GM12878 (cell line): ENCODE measurements around the gene TMSB4X. TPM values are rescaled to one million over a fixed set of nuclear protein-coding genes. Genes with fewer than 3 reads are reported as not detected.

Source experiments
- ATAC-seq: fragments of 200-7000 bp; cut with Tn5 transposase; 3 replicates; pipeline ENCODE4 v1.9.1; 2020; ENCODE audit warnings: mild to moderate bottlenecking, moderate library complexity
- BruUV-seq: library from RNA; stranded (reverse); fragments of 400-500 nt; replicated peaks from 2 replicates; lab custom pipeline; 2021; lab: Mats Ljungman, UMichigan
- CTCF ChIA-PET: fragments of 300-600 bp; sonication (Branson Sonifier 250); formaldehyde crosslinking; extraction: SDS; loops from one replicate; lab custom pipeline; 2021; ENCODE audit warnings: inconsistent platforms; lab: Yijun Ruan, JAX
- POLR2A ChIA-PET: fragments of 350-600 bp; formaldehyde crosslinking; extraction: SDS; loops from one replicate; lab custom pipeline; 2021; ENCODE audit warnings: inconsistent platforms; lab: Charles Lee
- RAD21 ChIA-PET: fragments of 300-600 bp; sonication (Branson Sonifier 250); formaldehyde crosslinking; loops from one replicate; lab custom pipeline; 2023; ENCODE audit warnings: antibody characterized with exemption; ENCODE audit not compliant: unreplicated experiment; lab: Charles Lee
- SMC1A ChIA-PET: fragments of 300-600 bp; sonication (Branson Sonifier 250); formaldehyde crosslinking; loops from one replicate; lab custom pipeline; 2023; ENCODE audit not compliant: unreplicated experiment, uncharacterized antibody; lab: Charles Lee
- DNase-seq: peaks from one replicate; pipeline ENCODE4 v3.0.0-alpha.2; 2011; ENCODE audit warnings: low read depth, low spot score
- FAIRE-seq: peaks from 3 replicates; lab custom pipeline; 2011; peaks lifted over from hg19 to GRCh38; lab: Jason Lieb, UNC
- H2AFZ ChIP-seq: 2 replicates; pipeline ENCODE4 v1.6.0; 2011; ENCODE audit warnings: low read depth, low read length, control low read depth; ENCODE audit not compliant: control insufficient read depth
- H3K27ac ChIP-seq: 2 replicates; pipeline ENCODE4 v1.5.1; 2011; ENCODE audit warnings: control low read depth; ENCODE audit not compliant: control insufficient read depth, insufficient read depth
- H3K27me3 ChIP-seq, 2 experiments: replicated peaks in 1 of 2; 2 replicates each; pipeline versions ENCODE4 v1.6.0 to v1.6.1; 2011; ENCODE audit warnings: low read length in 1 of 2; ENCODE audit not compliant: control insufficient read depth in 2 of 2, insufficient read depth in 2 of 2
- H3K36me3 ChIP-seq, 2 experiments: 2 replicates each; pipeline ENCODE4 v1.5.1; 2011; ENCODE audit warnings: low read length in 1 of 2; ENCODE audit not compliant: control insufficient read depth in 2 of 2, insufficient read depth in 2 of 2
- H3K4me1 ChIP-seq: 2 replicates; pipeline ENCODE4 v1.6.1; 2011; ENCODE audit warnings: mild to moderate bottlenecking, low read length, moderate library complexity, mixed read lengths; ENCODE audit not compliant: control insufficient read depth, insufficient read depth
- H3K4me2 ChIP-seq: 2 replicates; pipeline ENCODE4 v1.6.0; 2011; ENCODE audit warnings: control low read depth; ENCODE audit not compliant: control insufficient read depth, insufficient read depth
- H3K4me3 ChIP-seq: fragments of 200-600 bp; sonication (generic); 2 replicates; pipeline ENCODE4 v1.5.1; 2016
- H3K79me2 ChIP-seq: 2 replicates; pipeline ENCODE4 v1.6.0; 2011; ENCODE audit warnings: low read length; ENCODE audit not compliant: control insufficient read depth, insufficient read depth
- H3K9ac ChIP-seq: 2 replicates; pipeline ENCODE4 v1.8.0; 2011; ENCODE audit warnings: low read length, control low read depth, mixed read lengths; ENCODE audit not compliant: control insufficient read depth, insufficient read depth
- H3K9me3 ChIP-seq: replicated peaks from 3 replicates; pipeline ENCODE4 v1.5.1; 2011; ENCODE audit warnings: mild to moderate bottlenecking, low read length; ENCODE audit not compliant: control insufficient read depth, insufficient read depth
- H4K20me1 ChIP-seq: 2 replicates; pipeline ENCODE4 v1.6.0; 2011; ENCODE audit not compliant: control insufficient read depth, insufficient read depth
- ASH2L ChIP-seq: fragments of 300-600, 200-600 bp; sonication (generic); IDR thresholded peaks from 2 replicates; pipeline ENCODE4 v1.6.1; 2017; ENCODE audit warnings: low read depth, mild to moderate bottlenecking, borderline replicate concordance
- ATF7 ChIP-seq: fragments of 450-650 bp; IDR thresholded peaks from 2 replicates; pipeline ENCODE4 v1.6.1; 2016; ENCODE audit warnings: low read depth, mild to moderate bottlenecking
- BRCA1 ChIP-seq: IDR thresholded peaks from 2 replicates; pipeline ENCODE4 v1.6.1; 2011; ENCODE audit warnings: low read depth, low read length, improper control_type of control experiment
- CBFB ChIP-seq: IDR thresholded peaks from 2 replicates; pipeline ENCODE4 v1.6.1; 2016; ENCODE audit warnings: antibody characterized with exemption, low read depth
- E2F4 ChIP-seq: IDR thresholded peaks from 2 replicates; pipeline ENCODE4 v1.6.1; 2012; ENCODE audit warnings: low read depth, low read length, improper control_type of control experiment
- EGR1 ChIP-seq, 2 experiments: IDR thresholded peaks; 1 replicate in 1 of 2; 2 replicates in 1 of 2; pipeline ENCODE4 v1.6.1; 2011 to 2012; ENCODE audit warnings: low read depth in 2 of 2, low read length in 2 of 2, borderline replicate concordance in 1 of 2, mild to moderate bottlenecking in 1 of 2, moderate library complexity in 1 of 2
- KLF5 ChIP-seq: fragments of 450-650 bp; IDR thresholded peaks from 2 replicates; pipeline ENCODE4 v1.6.1; 2014; ENCODE audit warnings: mild to moderate bottlenecking; ENCODE audit not compliant: partially characterized antibody
- PAX8 ChIP-seq: fragments of 450-650 bp; IDR thresholded peaks from 2 replicates; pipeline ENCODE4 v1.6.1; 2017; ENCODE audit warnings: mild to moderate bottlenecking, moderate library complexity
- POLR2A ChIP-seq: IDR thresholded peaks from 2 replicates; pipeline ENCODE4 v1.6.1; 2011; ENCODE audit warnings: low read depth, mild to moderate bottlenecking, low read length
- ZNF217 ChIP-seq: fragments of 450-650 bp; IDR thresholded peaks from 2 replicates; pipeline ENCODE4 v1.6.1; 2017; ENCODE audit warnings: antibody characterized with exemption, mild to moderate bottlenecking
- WGBS: methylation state at CpG from one replicate; pipeline ENCODE4 v1.1.6; 2016; ENCODE audit warnings: low lambda C conversion rate; ENCODE audit not compliant: insufficient replicate concordance, insufficient coverage; ENCODE audit errors: missing lambda C conversion rate; 5-methylcytosine and 5-hydroxymethylcytosine counted together
- in situ Hi-C: fragments of 300-500 bp; cut with MboI; formaldehyde crosslinking; loops from 9 replicates; pipeline ENCODE4 v1.14.3; 2018; ENCODE audit warnings: mixed read lengths
- intact Hi-C: fragments of 100-400 bp; cut with micrococcal nuclease; formaldehyde crosslinking; loops from one replicate; pipeline ENCODE4 v1.14.2; 2022; ENCODE audit not compliant: unreplicated experiment
- polyA plus RNA-seq, 11 experiments: library from polyadenylated mRNA; depleted of rRNA in 4 of 11; unstranded in 6 of 11; stranded (reverse) in 5 of 11; fragments of >200 nt; fragmentation: Nextera tagmentation in 4 of 11; fragmentation: Illumina TruSeq in 1 of 11; extraction: Ambion mirVana in 4 of 11; extraction: Trizol in 1 of 11; gene quantifications; 1 replicate in 1 of 11; 2 replicates in 10 of 11; pipeline versions ENCODE4 v1.2.1 to v1.2.3, GENCODE V29; 2011 to 2016; ENCODE audit warnings: inconsistent platforms in 2 of 11, missing spikeins in 2 of 11, low read depth in 1 of 11
- total RNA-seq, 4 experiments: library from RNA; depleted of rRNA in 3 of 4; stranded (reverse); fragments of >200 nt in 3 of 4; fragmentation: Illumina TruSeq in 1 of 4; extraction: Trizol in 1 of 4; gene quantifications; 2 replicates each; pipeline versions ENCODE4 v1.2.1 to v1.2.3, GENCODE V29; 2013 to 2021

Gene TMSB4X
- total and polyA plus RNA-seq, 10 of the 15 experiments (the other 5 are each of a cell fraction or from before 2014, with no cell fraction given) = 13,924 to 37,234 (median 23,705) TPM

- BruUV-seq = no TSS peak
- ChIA-PET POLR2A (interaction anchor here (1.2 to 17.2 kb wide), 10 partner anchors 11 to 83 kb away, joined by 3 to 280 read pairs (median 8); no protein-coding TSS in a partner anchor), RAD21 (interaction anchor here (1.2 to 22.5 kb wide), 12 partner anchors 9 to 486 kb away, joined by 3 to 689 read pairs (median 30); partner anchors contain the start of gene TMSB4X), SMC1A (interaction anchor here (0.7 to 25.1 kb wide), 10 partner anchors 10 to 489 kb away, joined by 3 to 847 read pairs (median 46); partner anchors contain the start of gene TMSB4X), CTCF (interaction anchor here (0.7 to 12.2 kb wide), 11 partner anchors 10 to 254 kb away, joined by 3 to 123 read pairs (median 4); no protein-coding TSS in a partner anchor)
- Histone ChIP-seq H3K27ac (peak overlapping the region; percentile 91), H3K9ac (peak overlapping the region; percentile 50), H3K4me1 (peaks cover 73% of the 10 kb centered on the region), H3K36me3 (no peaks in the 10 kb centered on the region), H3K4me3 (no peak overlapping the region), H3K79me2 (no peaks in the 10 kb centered on the region; the same call in none of the 2 replicates), H3K4me2 (peak overlapping the region; percentile 52), H4K20me1 (no peaks in the 10 kb centered on the region)
- in situ Hi-C loops = loop anchor here (5.0 kb wide), 2 partner anchors 54 to 86 kb away; no protein-coding TSS in a partner anchor
- no peak for FAIRE-seq
- intact Hi-C loops = loop anchor here (5.0 to 10.0 kb wide), 2 partner anchors 164 to 486 kb away; no protein-coding TSS in a partner anchor
- 41% methylated on average over 5 of the region's 5 CpGs for WGBS
- no peak for DNase-seq
- ATAC-seq = no peak
- TF ChIP-seq ATF7 (no peak), POLR2A (no peak), KLF5 (no peak), CBFB (no peak), ZNF217 (no peak), PAX8 (no peak), EGR1 (IDR thresholded peaks at IDR 0.05; ENCODE audit: borderline replicate concordance in 1 of 2, low read depth in 2 of 2, low read length in 2 of 2) (no peak), E2F4 (no peak), BRCA1 (no peak), ASH2L (no peak)
- TF ChIP-seq, all 136 proteins: peak for 0
- no peaks in the 10 kb centered on the region for H3K9me3 ChIP-seq
- no peak overlapping the region for H2AFZ ChIP-seq
- no peaks in the 10 kb centered on the region for H3K27me3 ChIP-seq
These were observed 26.2 kb downstream of the TMSB4X start for GRCh38 chrX:13001097-13001496.
